ENCODE results near the gene UCHL5.

The UCHL5 gene

GRCh38 chr1:192962901-192963300 lies 96.3 kb downstream of the UCHL5 start:
- no peak for DNase-seq
